ENCODE measurements around the gene OLFML2A.

OLFML2A gene

GRCh38 chr9:124852829-124853531, 76.0 kb downstream of the OLFML2A start, which contains the start of gene WDR38 (continued):
- TF ChIP-seq ZNF561 (tag by site-specific recombination; IDR thresholded peaks at IDR 0.05; ENCODE audit: borderline replicate concordance) (peak; percentile 47; the same call in 1 of the 2 replicates), PRDM1 (tag by site-specific recombination; IDR thresholded peaks at IDR 0.05) (no peak), IKZF3 (tag by site-specific recombination; IDR thresholded peaks at IDR 0.05) (no peak), ZNF155 (tag by site-specific recombination; IDR thresholded peaks at IDR 0.05) (no peak), ZNF530 (tag by site-specific recombination; IDR thresholded peaks at IDR 0.05; ENCODE audit: low read depth) (no peak), ZNF792 (tag by site-specific recombination; IDR thresholded peaks at IDR 0.05) (no peak), ZNF571 (tag by site-specific recombination; IDR thresholded peaks at IDR 0.05) (no peak), ZNF747 (tag by site-specific recombination; IDR thresholded peaks at IDR 0.05) (no peak), ZNF184 (tag by site-specific recombination; IDR thresholded peaks at IDR 0.05) (no peak), PRDM6 (tag by site-specific recombination; IDR thresholded peaks at IDR 0.05) (no peak), ZNF211 (tag by site-specific recombination; IDR thresholded peaks at IDR 0.05; ENCODE audit: low read depth) (no peak), ZNF426 (tag by site-specific recombination; IDR thresholded peaks at IDR 0.05) (no peak), SP2 (tag by site-specific recombination; IDR thresholded peaks at IDR 0.05) (peak; percentile 75), ZNF24 (tag by site-specific recombination; IDR thresholded peaks at IDR 0.05) (no peak), ZNF350 (tag by site-specific recombination; IDR thresholded peaks at IDR 0.05) (no peak), ZEB2 (tag by site-specific recombination; IDR thresholded peaks at IDR 0.05) (peak; percentile 56; the same call in 1 of the 2 replicates), ZNF555 (tag by site-specific recombination; conservative IDR thresholded peaks at IDR 0.05) (no peak), ZFP37 (tag by site-specific recombination; IDR thresholded peaks at IDR 0.05) (0 out of 2 replicates have a peak, but pooled peaks have one; percentile 46), ZNF132 (tag by site-specific recombination; IDR thresholded peaks at IDR 0.05; ENCODE audit: borderline replicate concordance) (no peak), GLIS2 (tag by site-specific recombination; IDR thresholded peaks at IDR 0.05) (peak; percentile 74), OSR2 (tag by site-specific recombination; IDR thresholded peaks at IDR 0.05) (0 out of 2 replicates have a peak, but pooled peaks have one; percentile 7), KLF1 (tag by site-specific recombination; IDR thresholded peaks at IDR 0.05) (peak; percentile 10; the same call in 1 of the 2 replicates), ZNF214 (tag by site-specific recombination; IDR thresholded peaks at IDR 0.05; ENCODE audit: borderline replicate concordance) (no peak), ZNF404 (tag by site-specific recombination; IDR thresholded peaks at IDR 0.05) (no peak), ZNF391 (tag by site-specific recombination; IDR thresholded peaks at IDR 0.05; ENCODE audit: borderline replicate concordance, low read depth) (0 out of 2 replicates have a peak, but pooled peaks have one; percentile 44), ZBTB17 (tag by site-specific recombination; IDR thresholded peaks at IDR 0.05) (no peak), ZNF169 (tag by site-specific recombination; IDR thresholded peaks at IDR 0.05) (no peak), SP3 (tag by site-specific recombination; IDR thresholded peaks at IDR 0.05) (peak; percentile 28; the same call in 1 of the 2 replicates), YY1 (tag by site-specific recombination; IDR thresholded peaks at IDR 0.05) (no peak; the same call in 1 of the 2 replicates), OVOL3 (tag by site-specific recombination; IDR thresholded peaks at IDR 0.05) (no peak)
- TF ChIP-seq, protein P1, sequence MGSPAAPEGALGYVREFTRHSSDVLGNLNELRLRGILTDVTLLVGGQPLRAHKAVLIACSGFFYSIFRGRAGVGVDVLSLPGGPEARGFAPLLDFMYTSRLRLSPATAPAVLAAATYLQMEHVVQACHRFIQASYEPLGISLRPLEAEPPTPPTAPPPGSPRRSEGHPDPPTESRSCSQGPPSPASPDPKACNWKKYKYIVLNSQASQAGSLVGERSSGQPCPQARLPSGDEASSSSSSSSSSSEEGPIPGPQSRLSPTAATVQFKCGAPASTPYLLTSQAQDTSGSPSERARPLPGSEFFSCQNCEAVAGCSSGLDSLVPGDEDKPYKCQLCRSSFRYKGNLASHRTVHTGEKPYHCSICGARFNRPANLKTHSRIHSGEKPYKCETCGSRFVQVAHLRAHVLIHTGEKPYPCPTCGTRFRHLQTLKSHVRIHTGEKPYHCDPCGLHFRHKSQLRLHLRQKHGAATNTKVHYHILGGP (tag by site-specific recombination; IDR thresholded peaks at IDR 0.05), result no peak
- TF ChIP-seq, protein P2, sequence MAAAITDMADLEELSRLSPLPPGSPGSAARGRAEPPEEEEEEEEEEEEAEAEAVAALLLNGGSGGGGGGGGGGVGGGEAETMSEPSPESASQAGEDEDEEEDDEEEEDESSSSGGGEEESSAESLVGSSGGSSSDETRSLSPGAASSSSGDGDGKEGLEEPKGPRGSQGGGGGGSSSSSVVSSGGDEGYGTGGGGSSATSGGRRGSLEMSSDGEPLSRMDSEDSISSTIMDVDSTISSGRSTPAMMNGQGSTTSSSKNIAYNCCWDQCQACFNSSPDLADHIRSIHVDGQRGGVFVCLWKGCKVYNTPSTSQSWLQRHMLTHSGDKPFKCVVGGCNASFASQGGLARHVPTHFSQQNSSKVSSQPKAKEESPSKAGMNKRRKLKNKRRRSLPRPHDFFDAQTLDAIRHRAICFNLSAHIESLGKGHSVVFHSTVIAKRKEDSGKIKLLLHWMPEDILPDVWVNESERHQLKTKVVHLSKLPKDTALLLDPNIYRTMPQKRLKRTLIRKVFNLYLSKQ (tag by site-specific recombination; IDR thresholded peaks at IDR 0.05; ENCODE audit: borderline replicate concordance), result no peak
- TF ChIP-seq, protein P3, sequence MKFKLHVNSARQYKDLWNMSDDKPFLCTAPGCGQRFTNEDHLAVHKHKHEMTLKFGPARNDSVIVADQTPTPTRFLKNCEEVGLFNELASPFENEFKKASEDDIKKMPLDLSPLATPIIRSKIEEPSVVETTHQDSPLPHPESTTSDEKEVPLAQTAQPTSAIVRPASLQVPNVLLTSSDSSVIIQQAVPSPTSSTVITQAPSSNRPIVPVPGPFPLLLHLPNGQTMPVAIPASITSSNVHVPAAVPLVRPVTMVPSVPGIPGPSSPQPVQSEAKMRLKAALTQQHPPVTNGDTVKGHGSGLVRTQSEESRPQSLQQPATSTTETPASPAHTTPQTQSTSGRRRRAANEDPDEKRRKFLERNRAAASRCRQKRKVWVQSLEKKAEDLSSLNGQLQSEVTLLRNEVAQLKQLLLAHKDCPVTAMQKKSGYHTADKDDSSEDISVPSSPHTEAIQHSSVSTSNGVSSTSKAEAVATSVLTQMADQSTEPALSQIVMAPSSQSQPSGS (tag by site-specific recombination; IDR thresholded peaks at IDR 0.05; ENCODE audit: low read depth), result no peak
- TF ChIP-seq, protein P4, sequence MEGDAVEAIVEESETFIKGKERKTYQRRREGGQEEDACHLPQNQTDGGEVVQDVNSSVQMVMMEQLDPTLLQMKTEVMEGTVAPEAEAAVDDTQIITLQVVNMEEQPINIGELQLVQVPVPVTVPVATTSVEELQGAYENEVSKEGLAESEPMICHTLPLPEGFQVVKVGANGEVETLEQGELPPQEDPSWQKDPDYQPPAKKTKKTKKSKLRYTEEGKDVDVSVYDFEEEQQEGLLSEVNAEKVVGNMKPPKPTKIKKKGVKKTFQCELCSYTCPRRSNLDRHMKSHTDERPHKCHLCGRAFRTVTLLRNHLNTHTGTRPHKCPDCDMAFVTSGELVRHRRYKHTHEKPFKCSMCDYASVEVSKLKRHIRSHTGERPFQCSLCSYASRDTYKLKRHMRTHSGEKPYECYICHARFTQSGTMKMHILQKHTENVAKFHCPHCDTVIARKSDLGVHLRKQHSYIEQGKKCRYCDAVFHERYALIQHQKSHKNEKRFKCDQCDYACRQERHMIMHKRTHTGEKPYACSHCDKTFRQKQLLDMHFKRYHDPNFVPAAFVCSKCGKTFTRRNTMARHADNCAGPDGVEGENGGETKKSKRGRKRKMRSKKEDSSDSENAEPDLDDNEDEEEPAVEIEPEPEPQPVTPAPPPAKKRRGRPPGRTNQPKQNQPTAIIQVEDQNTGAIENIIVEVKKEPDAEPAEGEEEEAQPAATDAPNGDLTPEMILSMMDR (tag by site-specific recombination; IDR thresholded peaks at IDR 0.05), result peak; percentile 98

Measured in HEK293 (cell line).